Measurements from ENCODE around the gene MAOA.
"Not testable (repeated sequence)": the region's sequence is repeated elsewhere in the genome, so short reads cannot be mapped to it uniquely, and the experiment has no call there.

The MAOA gene

DNA sequence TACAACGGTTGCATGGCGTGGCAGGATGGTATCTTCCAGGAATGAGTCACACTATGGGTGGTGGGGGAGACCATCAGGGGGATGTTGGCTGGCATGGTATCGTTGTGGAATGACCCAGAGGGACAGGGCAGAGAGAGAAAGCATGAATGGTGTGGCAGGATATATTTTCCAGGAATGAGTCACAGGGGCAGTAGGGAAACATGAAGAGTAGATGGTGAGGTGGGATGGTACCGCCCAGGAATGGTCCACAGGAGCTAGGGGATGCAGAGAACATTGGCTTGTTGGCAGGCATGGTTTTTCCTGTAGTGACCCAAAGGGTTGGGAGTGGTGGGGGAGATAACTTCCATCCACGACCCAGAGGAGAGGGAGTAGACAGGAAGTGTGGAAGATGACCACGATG, 62.4 kb downstream of the MAOA start:
- DNase-seq: no peak

DNA sequence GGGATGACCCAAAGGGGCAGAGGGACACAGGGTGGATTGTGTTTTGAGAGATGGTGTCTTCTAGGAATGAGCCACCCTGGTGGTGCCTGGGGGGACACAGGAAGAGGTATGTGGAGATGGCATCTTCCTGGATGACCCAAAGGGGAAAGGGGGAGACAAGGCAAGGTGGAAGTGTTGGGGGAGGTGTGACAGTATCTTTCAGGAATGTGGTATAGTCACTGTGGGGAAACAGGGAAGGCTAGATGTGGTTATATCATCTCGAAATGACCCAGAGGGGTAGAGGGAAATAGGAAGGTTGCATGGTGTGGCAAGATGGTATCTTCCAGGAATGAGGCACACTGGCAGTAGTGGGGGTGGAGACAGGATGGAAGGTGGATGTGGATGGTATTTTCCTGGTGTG, 62.9 kb downstream of the MAOA start:
- DNase-seq: no peak

DNA sequence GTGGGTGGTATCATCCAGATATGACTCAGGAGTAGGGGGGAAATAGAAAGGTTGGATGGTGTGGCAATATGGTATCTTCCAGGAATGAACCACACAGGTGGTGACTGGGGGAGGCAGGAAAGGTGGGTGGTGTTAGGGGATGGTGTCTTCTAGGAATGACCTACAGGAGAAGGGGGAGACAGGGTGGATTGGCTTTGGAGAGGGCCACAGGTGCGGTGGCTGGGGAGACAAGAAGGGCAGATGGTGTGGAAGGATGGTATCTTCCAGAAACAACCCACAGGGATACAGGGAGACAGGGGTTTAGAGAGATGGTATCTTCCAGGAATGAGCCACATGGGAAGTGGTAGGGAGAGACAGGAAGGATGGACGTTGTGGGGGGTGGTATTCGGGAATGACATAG, 64.0 kb downstream of the MAOA start:
- DNase-seq: no peak

DNA sequence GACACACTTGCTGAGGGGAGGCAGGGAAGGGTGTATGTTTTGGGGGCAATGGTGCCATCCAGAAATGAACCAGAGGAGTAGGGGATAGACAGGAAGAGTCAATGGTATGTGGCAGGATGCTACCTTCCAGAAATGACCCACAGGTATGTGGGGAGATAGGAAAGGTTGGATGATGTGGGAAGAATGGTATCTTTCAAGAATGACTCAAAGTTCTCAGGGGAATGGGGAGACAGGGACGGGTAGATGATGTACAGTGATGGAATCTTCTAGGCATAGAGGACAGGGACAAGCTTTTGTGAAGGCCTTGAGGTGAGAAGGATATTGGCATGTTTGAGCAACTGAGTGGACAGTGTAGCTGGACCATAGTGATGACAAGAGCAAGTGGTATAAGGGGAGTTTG, 64.9 kb downstream of the MAOA start:
- no peak for DNase-seq

DNA sequence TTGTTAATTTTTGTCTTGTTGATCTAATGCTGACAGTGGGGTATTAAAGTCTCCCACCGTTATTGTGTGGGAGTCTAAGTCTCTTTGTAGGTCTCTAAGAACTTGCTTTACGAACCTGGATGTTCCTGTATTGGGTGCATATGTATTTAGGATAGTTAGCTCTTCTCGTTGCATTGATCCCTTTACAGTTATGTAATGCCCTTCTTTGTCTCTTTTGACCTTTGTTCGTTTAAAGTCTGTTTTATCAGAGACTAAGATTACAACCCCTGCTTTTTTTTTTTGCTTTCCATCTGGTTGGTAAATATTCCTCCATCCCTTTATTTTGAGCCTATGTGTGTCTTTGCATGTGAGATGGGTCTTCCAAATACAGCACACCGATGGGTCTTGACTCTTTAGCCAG, 69.1 kb downstream of the MAOA start:
- not testable (repeated sequence) for DNase-seq

DNA sequence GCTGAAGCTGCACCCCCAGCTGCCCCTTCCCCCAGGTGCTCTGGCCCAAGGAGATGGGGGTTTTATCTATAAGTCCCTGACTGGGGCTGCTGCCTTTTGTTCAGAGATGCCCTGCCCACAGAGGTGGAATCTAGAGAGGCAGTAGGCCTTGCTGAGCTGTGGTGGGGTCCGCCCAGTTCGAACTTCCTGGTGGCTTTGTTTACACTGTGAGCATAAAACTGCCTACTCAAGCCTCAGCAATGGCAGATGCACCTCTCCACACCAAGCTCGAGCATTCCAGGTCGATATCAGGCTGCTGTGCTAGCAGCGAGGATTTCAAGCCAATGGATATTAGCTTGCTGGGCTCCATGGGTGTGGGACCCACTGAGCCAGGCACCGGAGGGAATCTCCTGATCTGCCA, 71.2 kb downstream of the MAOA start:
- not testable (repeated sequence) for DNase-seq

DNA sequence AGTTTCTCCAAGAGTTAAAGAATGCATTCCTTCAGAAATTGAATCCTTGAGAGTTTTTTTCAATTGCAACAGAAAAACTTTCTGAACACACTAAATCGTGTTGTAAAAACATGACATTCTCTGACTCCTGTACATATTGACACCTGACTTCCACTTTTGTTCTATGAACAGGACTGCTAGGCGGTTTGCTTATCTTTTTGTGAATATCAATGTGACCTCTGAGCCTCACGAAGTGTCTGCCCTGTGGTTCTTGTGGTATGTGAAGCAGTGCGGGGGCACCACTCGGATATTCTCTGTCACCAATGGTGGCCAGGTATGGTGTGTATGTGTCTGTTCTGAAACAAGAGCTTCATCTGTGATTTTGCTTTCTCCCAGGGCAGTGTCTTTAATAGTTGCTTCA, 71.9 kb downstream of the MAOA start:
- no peak for DNase-seq

DNA sequence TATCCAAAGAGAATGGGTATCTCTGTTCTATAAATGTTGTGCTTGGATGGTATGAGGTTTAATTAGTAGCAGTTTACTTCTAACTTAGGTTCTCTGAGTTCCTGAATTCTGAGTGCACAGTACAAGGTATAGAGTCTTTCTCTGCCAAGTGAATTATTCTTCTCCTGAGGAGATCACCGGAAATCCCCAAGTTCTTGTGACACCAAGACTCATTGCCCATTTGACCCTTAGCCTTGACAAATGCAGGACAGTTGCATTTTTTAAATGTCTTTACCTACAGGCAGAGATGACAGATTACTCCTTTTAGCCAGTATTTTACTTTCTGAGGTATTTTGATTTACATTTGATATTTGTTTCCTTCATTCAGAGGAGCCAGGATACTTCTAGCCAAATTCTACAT, 72.9 kb downstream of the MAOA start:
- DNase-seq: no peak

DNA sequence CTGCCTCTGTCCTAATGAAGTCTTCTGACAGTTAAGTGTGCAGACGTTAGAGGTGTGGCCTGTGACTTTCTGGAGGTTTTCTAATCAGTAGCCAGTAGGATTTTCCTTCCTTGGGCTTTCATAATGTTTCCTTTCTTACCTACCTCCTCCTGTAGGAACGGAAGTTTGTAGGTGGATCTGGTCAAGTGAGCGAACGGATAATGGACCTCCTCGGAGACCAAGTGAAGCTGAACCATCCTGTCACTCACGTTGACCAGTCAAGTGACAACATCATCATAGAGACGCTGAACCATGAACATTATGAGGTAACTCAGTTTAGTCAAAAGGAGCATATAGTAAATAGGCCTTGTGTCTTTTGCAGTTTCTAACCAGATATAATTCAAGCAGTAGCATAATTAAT, 75.0 kb downstream of the MAOA start:
- DNase-seq: no peak

DNA sequence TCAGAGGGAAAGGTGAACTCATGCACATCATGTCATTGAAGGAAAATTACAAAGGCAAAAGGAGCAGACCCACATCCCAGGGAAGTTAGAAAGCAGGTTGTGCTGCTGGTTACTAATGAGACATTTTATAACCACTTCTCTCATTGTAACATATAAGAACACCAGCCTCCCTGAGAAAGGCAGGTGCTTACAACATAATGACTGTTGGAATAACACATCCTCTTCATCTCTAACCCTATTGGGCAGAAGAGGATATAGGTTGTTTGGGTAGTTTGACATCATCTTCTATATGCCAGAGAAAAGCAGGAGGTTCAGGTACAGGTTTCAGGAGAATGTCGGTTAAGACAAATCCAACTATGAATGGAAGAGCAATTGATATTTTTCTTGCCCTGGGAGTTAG, 77.6 kb downstream of the MAOA start:
- no peak for DNase-seq

DNA sequence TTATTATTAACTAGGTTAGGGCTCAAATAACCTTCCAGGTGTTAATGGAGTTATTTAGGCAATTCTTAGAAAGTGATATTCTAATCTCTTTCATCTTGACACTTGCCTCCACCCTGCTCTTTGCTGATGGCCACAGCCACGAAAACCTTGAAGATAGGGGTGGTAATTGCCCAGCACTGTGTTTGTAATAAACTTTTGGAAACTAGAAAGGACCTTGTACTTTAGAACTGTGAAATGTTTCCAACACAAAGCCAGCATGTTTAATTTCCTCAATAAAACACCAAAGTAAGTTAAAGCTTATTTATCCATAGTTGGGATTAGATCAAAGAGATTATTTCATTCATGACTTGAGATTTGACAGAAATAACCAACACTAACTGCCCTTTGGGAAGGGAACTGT, 78.3 kb downstream of the MAOA start:
- DNase-seq: no peak

DNA sequence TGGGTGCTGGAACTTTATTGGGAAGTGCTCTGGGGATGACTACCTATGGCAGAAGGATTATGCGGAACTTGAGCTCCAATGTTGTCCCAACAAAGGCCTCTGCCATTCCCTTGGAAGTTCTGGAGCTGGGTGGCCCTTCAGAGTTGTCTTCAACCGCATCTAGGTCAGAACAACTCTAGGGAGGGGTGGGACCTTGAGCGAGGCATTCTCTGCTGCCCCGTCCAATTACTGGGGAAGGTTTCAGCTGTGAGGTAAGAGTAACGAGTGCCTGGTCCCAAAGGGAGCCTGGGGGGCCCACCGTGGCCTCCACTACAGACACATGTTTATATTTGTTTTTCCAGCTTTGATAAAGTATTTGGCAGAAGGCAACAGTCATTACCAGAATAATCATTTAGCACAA, 79.4 kb downstream of the MAOA start:
- DNase-seq: no peak

DNA sequence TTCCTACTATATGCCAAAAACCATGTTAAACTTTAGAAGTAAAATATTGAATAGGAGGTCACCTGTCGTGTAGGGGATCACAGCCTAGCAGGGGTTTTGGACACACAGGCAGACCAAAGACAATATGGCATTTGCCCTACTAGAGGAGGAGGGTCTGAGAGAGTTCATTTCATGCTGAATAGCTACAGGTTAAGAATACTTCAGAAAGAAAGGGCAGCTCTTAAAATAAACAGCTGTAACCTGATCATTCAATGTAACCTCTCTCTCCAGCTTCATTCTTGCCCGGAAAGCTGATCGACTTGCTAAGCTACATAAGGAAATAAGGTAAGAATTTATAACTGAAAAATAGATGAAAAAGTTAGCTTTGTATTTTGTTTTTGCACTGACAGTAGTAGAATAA, 79.9 kb downstream of the MAOA start:
- no peak for DNase-seq

DNA sequence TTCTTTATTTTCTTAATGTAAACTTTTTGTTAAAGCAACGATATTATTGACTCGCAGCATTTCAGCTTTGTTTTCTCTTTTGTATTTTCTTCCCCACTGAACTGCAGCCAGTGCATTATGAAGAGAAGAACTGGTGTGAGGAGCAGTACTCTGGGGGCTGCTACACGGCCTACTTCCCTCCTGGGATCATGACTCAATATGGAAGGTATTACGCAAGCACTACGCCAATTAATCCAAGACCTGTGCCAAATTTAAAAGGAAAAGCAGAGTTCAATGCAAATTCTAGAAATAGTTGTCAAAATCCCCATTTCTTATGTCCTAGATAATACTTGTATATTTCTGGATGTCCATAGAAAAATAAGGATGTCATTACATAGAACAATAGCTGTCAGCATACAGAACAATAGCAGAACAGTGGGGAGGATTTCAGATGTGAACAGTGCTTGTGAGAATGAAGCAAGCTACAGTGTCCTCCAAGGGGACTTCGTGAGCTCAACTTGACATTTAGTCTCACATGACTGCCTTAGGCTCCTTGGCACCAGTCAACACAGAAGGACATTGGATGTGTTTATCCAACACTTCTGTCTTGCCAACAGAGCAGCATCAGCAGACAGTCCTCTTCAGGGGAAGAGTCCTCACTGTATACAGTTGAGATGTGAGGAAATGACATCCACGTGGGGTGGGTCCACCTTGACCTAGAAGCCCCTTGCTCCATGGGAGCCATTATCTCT, 85.9 kb downstream of the MAOA start:
- DNase-seq: no peak

DNA sequence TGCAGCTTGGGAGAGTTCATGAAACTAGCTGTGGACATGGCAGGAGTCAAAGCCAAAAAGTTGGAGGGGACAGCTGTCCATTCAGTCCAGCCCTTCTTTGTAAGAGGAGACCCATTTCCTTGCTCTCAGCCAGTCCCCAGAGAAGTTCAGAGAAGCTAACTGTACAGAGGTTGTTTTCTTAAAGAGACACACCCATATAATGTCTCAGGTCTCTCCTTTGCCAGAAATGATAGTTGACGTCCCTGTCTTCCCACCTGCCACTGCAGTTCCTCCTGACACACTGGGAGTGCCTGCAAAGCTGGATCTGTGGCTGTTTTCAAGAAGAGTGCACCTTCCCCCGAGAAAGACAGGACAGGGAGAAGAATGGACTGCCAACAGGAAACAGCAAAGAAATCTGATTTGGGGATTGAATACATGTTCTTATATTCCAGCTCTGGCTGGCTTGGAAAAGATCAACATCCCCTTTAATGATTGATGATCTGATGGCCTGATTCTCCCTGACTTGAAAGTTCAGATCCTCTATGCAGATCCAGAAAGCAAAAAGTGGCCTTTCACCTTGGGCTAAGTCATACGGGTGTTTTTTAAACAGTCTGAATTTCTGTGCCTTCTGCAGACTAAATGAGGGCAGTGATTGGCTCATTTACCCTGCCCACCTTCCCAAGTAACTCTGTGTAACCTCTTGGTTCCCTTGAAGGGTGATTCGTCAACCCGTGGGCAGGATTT, 87.2 kb downstream of the MAOA start:
- DNase-seq: no peak

DNA sequence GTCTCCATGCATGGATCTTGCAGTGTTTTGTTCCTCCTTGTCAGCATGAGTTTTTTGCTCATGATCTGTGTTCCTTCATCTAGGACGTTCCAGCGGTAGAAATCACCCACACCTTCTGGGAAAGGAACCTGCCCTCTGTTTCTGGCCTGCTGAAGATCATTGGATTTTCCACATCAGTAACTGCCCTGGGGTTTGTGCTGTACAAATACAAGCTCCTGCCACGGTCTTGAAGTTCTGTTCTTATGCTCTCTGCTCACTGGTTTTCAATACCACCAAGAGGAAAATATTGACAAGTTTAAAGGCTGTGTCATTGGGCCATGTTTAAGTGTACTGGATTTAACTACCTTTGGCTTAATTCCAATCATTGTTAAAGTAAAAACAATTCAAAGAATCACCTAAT, 88.2 kb downstream of the MAOA start:
- DNase-seq: no peak

DNA sequence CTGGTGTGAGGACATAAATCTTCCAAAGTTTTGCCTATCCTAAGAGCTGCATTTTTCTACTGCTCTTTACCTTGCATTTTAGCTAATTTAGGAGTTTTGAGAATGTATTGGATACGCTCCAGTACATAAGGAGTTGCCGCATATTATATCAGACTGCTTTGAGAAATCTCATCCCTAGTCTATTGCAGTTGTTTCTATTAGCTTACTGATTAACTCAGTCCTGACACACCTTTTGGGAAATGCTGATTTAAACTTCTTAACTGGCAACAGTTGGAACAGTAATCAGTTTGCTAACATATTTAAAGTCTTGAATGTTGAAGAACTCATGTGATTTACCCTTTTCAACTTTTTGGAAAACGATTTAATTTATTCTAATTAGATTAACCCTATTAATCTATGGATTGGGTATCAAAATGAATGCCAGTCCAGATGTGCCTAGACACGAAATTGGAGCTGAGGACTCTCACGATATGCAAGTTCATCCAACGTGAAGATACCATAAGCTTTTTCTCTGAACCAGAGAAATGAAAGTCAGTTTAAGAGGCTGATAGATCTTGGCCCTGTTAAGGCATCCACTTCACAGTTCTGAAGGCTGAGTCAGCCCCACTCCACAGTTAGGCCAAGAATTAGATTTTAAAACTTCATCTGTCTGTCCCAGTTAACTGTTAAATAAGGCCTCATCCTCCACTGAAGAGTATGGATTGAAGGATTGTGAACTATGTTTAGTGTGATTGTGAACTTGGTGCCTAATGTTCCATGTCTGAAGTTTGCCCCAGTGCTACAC, 90.0 kb downstream of the MAOA start:
- DNase-seq: no peak

DNA sequence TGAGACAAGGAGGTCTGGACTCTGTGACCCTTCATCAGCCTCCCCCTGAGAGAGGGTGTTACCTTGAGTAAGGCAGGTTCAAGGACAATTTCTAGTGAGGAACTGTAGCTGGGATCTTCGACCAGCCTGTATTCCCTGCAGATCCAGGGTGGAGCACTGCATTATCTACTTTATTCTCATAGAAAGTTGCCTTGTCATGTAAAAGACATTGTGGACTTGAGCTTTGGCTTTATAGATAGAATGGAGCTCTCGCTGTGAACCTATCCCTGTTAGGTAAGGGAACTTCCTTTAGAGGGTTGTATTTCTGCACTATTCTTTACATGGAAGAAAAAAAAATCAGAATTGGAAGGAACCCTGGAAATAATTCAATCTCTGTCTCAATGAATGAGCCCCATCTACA, 91.4 kb downstream of the MAOA start:
- DNase-seq: no peak

DNA sequence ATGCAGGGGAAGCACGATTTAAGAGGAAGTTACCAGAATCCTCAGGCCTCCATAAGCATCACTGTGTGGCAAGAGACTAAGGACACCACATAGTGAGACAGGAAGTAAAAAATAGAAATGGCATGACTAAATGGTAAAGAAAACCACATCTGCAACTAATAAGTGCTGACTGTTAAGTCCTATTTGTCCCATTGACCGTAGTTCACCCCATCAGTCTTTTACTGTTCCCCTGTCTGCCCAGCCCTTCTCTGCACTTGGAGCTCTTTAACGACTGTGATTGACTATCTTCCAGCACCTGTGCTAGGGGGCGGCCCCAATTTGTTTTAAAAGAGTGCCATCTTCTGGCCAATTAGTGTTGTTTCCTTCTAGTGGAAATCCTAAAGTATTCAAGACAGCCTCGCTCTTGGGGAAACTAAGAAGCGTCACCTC, 94.2 kb downstream of the MAOA start:
- peak; percentile 8 for DNase-seq

DNA sequence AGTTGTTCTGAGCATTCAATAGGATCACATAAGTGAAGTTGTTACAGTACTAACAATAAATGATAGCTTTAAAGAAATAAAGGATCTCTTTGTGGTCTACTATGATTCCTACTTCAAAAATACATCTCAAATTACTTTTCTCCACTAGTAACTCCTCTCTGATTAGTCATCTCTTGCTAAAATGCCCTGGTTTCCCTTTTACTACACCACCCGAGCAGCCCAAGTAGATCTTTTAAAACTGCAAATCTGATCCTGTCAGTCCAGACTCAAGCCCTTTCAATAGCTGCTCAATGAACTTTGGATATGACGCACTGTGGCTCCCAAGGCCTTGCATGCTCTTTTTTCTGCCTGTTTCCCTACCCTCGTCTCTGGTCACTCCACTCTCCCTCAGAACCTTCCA, 97.5 kb downstream of the MAOA start:
- DNase-seq: no peak

DNA sequence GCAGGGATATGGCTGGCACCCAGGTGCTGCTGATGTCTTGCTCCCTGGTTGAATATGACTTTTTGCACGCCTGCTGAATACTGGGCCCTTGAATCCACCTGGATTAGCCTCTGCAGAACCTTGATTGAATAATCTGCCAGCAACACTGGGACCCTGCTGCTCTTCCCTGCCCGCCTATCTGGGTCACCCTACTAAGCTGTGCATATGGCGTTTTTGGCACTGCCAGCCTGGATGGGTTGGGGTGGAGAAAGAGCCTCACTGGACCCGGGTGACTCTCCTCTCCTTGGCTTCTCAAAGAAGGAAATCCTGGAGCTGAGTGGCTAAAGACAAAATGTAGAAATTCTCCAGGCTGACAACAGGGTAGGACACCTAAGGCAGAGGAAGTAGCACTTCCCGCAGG, 100.0 kb downstream of the MAOA start:
- DNase-seq: no peak

DNA sequence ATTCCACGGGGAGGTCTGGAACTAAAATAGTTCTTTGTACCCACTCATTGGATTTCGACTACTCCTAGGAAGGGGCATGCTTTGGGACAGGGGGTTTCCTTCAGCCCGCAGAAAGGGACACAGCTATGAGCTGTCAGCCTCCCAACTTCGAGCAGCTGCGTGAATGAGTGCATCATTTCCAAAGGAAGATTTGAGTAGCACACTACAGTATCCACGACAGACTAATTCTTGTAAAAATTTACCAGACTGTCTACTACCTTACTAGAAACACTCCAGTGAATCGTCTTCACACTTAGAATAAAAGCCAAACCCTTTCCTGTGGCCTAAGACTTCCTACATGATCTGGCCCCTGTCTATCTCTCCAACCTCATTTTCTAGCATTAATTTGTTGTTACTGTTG, 101.9 kb downstream of the MAOA start:
- DNase-seq: no peak

DNA sequence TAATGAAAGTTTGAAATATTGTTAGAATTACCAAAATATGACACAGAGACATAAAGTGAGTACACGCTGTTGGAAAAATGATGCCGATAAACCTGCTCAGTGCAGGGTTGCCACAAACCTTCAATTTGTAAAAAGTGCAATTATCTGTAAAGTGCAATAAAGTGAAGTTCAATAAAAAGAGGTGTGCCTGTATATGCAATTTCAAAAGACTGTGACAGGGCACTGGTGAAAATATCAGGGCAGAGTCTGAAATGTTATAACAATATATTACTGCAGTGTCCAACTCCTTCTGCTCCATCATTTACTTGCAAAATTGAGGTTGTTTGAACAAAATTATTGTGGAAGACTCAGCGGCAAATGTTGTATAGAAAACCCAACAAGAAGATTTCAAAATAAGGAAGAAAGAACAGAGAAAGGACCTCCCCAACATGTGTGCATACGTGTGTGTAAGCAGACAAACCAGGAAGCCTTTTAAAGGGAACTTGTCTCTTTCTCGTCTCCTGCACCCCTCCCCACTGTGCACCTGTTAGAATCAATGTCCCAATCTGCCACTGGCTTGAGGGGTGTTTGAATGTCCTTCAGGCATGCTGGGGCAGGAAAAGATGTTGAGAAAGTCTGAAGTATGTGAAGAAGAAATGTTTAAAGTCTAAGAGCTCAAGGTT, 130.0 kb downstream of the MAOA start:
- no peak for DNase-seq
